A549 (cell line): Measurements from ENCODE around the gene SAG.

Source experiments
- CHD2 ChIP-seq: fragments of 150-350 bp; IDR thresholded peaks from 2 replicates; pipeline ENCODE4 v1.6.1; 2014; ENCODE audit warnings: low read length; ENCODE audit not compliant: partially characterized antibody
- ESRRA ChIP-seq: fragments of 150-350 bp; IDR thresholded peaks from 2 replicates; pipeline ENCODE4 v1.6.1; 2014; ENCODE audit warnings: mild to moderate bottlenecking, low read length, borderline replicate concordance
- FOSL2 ChIP-seq, 2 experiments: fragments of 450-650 bp in 1 of 2; fragments of >200 bp in 1 of 2; sonication (Bioruptor Twin) in 1 of 2; formaldehyde crosslinking; IDR thresholded peaks; 2 replicates each; pipeline versions ENCODE4 v1.5.0 to v1.6.1; 2016 to 2020; ENCODE audit warnings: mild to moderate bottlenecking in 1 of 2, moderate library complexity in 1 of 2
- HDAC2 ChIP-seq: fragments of 200-600 bp; sonication (generic); IDR thresholded peaks from 2 replicates; pipeline ENCODE4 v1.6.1; 2016
- NFE2L2 ChIP-seq: fragments of 150-350 bp; conservative IDR thresholded peaks from 2 replicates; pipeline ENCODE4 v1.6.1; 2014; ENCODE audit warnings: low read length
- PHF8 ChIP-seq: fragments of 200-600 bp; sonication (generic); IDR thresholded peaks from 2 replicates; pipeline ENCODE4 v1.6.1; 2016; ENCODE audit warnings: low read depth, mild to moderate bottlenecking, antibody characterized with exemption, moderate library complexity, borderline replicate concordance
- POLR2A ChIP-seq: IDR thresholded peaks from 2 replicates; pipeline ENCODE4 v1.6.1; 2012; ENCODE audit warnings: mild to moderate bottlenecking, low read length
- SREBF2 ChIP-seq: fragments of 450-650 bp; IDR thresholded peaks from 2 replicates; pipeline ENCODE4 v1.6.1; 2014; ENCODE audit warnings: mild to moderate bottlenecking, moderate library complexity
- TF ChIP-seq, protein P1 (sequence below): fragments of >200 bp; sonication (Bioruptor Twin); formaldehyde crosslinking; IDR thresholded peaks from 3 replicates; pipeline ENCODE4 v1.5.1; 2016
- TF ChIP-seq, protein P2 (sequence below): IDR thresholded peaks from 2 replicates; pipeline ENCODE4 v1.6.1; 2012
- TF ChIP-seq, protein P3 (sequence below): fragments of 450-650 bp; IDR thresholded peaks from 2 replicates; pipeline ENCODE4 v1.6.1; 2014; ENCODE audit warnings: antibody characterized with exemption

DNA sequence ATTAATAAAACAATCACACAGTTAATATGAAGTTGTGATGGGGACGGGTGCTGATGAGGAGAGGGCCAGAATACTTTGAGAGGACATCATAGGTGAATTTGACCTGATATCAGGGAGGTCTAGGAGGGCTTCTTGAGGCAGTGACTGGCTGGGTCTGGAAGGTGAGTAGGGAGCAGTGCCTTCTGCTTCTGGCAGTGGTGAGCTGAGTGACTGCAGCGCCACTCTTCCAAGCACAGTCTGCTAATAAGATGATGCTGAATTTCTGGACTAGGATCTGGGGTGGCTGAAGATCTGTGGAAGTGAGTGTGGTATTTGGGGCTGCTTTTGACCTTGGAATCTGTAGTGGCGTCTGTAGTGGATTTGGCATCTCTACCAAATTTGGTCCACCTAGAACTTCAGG is 52.2 kb downstream of the SAG start:
- TF ChIP-seq, protein P1, sequence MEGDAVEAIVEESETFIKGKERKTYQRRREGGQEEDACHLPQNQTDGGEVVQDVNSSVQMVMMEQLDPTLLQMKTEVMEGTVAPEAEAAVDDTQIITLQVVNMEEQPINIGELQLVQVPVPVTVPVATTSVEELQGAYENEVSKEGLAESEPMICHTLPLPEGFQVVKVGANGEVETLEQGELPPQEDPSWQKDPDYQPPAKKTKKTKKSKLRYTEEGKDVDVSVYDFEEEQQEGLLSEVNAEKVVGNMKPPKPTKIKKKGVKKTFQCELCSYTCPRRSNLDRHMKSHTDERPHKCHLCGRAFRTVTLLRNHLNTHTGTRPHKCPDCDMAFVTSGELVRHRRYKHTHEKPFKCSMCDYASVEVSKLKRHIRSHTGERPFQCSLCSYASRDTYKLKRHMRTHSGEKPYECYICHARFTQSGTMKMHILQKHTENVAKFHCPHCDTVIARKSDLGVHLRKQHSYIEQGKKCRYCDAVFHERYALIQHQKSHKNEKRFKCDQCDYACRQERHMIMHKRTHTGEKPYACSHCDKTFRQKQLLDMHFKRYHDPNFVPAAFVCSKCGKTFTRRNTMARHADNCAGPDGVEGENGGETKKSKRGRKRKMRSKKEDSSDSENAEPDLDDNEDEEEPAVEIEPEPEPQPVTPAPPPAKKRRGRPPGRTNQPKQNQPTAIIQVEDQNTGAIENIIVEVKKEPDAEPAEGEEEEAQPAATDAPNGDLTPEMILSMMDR = no peak
- TF ChIP-seq PHF8 (no peak), NFE2L2 (no peak), ESRRA (no peak), SREBF2 (no peak), HDAC2 (no peak), FOSL2 (IDR thresholded peaks at IDR 0.05) (no peak), FOSL2 (CRISPR knock-in tag; IDR thresholded peaks at IDR 0.05) (no peak), CHD2 (no peak), POLR2A (no peak)
- TF ChIP-seq, protein P2, sequence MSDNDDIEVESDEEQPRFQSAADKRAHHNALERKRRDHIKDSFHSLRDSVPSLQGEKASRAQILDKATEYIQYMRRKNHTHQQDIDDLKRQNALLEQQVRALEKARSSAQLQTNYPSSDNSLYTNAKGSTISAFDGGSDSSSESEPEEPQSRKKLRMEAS = no peak
- TF ChIP-seq, protein P3, sequence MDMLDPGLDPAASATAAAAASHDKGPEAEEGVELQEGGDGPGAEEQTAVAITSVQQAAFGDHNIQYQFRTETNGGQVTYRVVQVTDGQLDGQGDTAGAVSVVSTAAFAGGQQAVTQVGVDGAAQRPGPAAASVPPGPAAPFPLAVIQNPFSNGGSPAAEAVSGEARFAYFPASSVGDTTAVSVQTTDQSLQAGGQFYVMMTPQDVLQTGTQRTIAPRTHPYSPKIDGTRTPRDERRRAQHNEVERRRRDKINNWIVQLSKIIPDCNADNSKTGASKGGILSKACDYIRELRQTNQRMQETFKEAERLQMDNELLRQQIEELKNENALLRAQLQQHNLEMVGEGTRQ = no peak
